DOHH2 (cell line): ENCODE data around the gene SLC38A3.

Experiments
- H3F3A ChIP-seq: fragments of 200-600 bp; sonication (generic), shearing (Covaris generic); 2 replicates; pipeline ENCODE4 v1.6.0; 2016; ENCODE audit warnings: antibody characterized with exemption, mild to moderate bottlenecking; ENCODE audit not compliant: control insufficient read depth, insufficient read depth
- H3K27ac ChIP-seq: fragments of 200-600 bp; sonication (generic); 2 replicates; pipeline ENCODE4 v1.5.1; 2014; ENCODE audit warnings: low read depth, mild to moderate bottlenecking, low read length, moderate library complexity
- H3K27me3 ChIP-seq: fragments of 200-600 bp; sonication (generic); 2 replicates; pipeline ENCODE4 v1.6.1; 2014; ENCODE audit warnings: mild to moderate bottlenecking, low read length, mixed read lengths; ENCODE audit not compliant: control insufficient read depth
- H3K36me3 ChIP-seq: fragments of 200-600 bp; sonication (generic); 2 replicates; pipeline ENCODE4 v1.6.1; 2014; ENCODE audit warnings: mild to moderate bottlenecking, low read length, moderate library complexity, mixed read lengths; ENCODE audit not compliant: control insufficient read depth
- H3K4me1 ChIP-seq: fragments of 200-600 bp; sonication (generic); 2 replicates; pipeline ENCODE4 v1.6.1; 2014; ENCODE audit warnings: mild to moderate bottlenecking, low read length, mixed read lengths; ENCODE audit not compliant: control insufficient read depth
- H3K4me2 ChIP-seq: fragments of 200-600 bp; sonication (generic); 2 replicates; pipeline ENCODE4 v1.6.0; 2014; ENCODE audit warnings: mild to moderate bottlenecking, low read length, moderate library complexity
- H3K4me3 ChIP-seq: fragments of 200-600 bp; sonication (generic); 2 replicates; pipeline ENCODE4 v1.5.1; 2014; ENCODE audit warnings: mild to moderate bottlenecking, low read length, mixed read lengths
- H3K79me2 ChIP-seq: fragments of 200-600 bp; sonication (generic); 2 replicates; pipeline ENCODE4 v1.6.1; 2014; ENCODE audit warnings: mild to moderate bottlenecking, low read length, mixed read lengths; ENCODE audit not compliant: control insufficient read depth
- H3K9me2 ChIP-seq: fragments of 200-600 bp; sonication (generic); replicated peaks from 2 replicates; pipeline ENCODE4 v1.6.1; 2014; ENCODE audit warnings: mild to moderate bottlenecking, low read length, mixed read lengths; ENCODE audit not compliant: control insufficient read depth
- H3K9me3 ChIP-seq: fragments of 200-600 bp; sonication (generic); 2 replicates; pipeline ENCODE4 v1.6.1; 2014; ENCODE audit warnings: antibody characterized with exemption, low read length, mixed read lengths; ENCODE audit not compliant: control insufficient read depth, insufficient read depth
- H4K20me1 ChIP-seq: fragments of 200-600 bp; sonication (generic); 2 replicates; pipeline ENCODE4 v1.6.0; 2014; ENCODE audit warnings: low read depth, mild to moderate bottlenecking, antibody characterized with exemption, low read length, moderate library complexity; ENCODE audit not compliant: control insufficient read depth, insufficient read depth
- EZH2phosphoT487 ChIP-seq: fragments of 200-600 bp; sonication (generic); IDR thresholded peaks from 2 replicates; pipeline ENCODE4 v1.6.1; 2017; ENCODE audit warnings: borderline replicate concordance, mild to moderate bottlenecking, antibody characterized with exemption, low read length, moderate library complexity, mixed read lengths
- TF ChIP-seq, protein P1 (sequence below): fragments of 200-600 bp; sonication (generic); IDR thresholded peaks from one replicate; pipeline ENCODE4 v1.5.1; 2014; ENCODE audit warnings: antibody characterized with exemption, mild to moderate bottlenecking, low read depth, low read length; ENCODE audit not compliant: poor library complexity, severe bottlenecking

SLC38A3 gene

DNA sequence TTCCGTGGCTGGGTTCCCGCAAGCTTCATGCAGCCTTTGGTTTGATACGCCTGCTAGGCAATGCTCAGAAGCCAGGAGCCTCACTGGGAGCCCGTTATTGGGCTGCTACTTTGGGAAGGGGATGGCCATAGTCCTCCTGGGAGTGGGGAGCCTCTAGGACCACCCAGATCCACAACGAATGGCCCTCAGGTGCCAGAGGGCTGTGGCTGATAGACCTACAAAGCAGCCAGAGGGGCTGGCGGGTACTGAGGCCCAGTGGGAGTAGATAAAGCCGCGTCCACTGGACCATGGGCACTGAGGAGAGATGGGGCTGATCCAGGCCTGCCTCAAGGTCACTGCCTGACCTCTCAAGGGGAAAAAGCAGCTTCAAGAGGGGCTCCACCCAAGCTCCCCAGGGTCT is 12.9 kb upstream of the SLC38A3 start:
- no peaks in the 10 kb centered on the region for H3K36me3 ChIP-seq
- no peak for TF ChIP-seq EZH2phosphoT487
- TF ChIP-seq, protein P1, sequence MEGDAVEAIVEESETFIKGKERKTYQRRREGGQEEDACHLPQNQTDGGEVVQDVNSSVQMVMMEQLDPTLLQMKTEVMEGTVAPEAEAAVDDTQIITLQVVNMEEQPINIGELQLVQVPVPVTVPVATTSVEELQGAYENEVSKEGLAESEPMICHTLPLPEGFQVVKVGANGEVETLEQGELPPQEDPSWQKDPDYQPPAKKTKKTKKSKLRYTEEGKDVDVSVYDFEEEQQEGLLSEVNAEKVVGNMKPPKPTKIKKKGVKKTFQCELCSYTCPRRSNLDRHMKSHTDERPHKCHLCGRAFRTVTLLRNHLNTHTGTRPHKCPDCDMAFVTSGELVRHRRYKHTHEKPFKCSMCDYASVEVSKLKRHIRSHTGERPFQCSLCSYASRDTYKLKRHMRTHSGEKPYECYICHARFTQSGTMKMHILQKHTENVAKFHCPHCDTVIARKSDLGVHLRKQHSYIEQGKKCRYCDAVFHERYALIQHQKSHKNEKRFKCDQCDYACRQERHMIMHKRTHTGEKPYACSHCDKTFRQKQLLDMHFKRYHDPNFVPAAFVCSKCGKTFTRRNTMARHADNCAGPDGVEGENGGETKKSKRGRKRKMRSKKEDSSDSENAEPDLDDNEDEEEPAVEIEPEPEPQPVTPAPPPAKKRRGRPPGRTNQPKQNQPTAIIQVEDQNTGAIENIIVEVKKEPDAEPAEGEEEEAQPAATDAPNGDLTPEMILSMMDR, result no peak
- peaks cover 18% of the 10 kb centered on the region; the same call in 1 of the 2 replicates for H3K27me3 ChIP-seq
- H3K9me3 ChIP-seq, result no peaks in the 10 kb centered on the region
- no peak overlapping the region for H3K4me2 ChIP-seq
- H4K20me1 ChIP-seq, result no peaks in the 10 kb centered on the region
- peaks cover 14% of the 10 kb centered on the region for H3K4me1 ChIP-seq
- no peaks in the 10 kb centered on the region for H3K79me2 ChIP-seq
- H3K27ac ChIP-seq, result no peak overlapping the region
- H3K4me3 ChIP-seq, result no peak overlapping the region
- no peaks in the 10 kb centered on the region for H3F3A ChIP-seq
- no peaks in the 10 kb centered on the region for H3K9me2 ChIP-seq

GRCh38 chr3:50192689-50193141 is 12.4 kb upstream of the SLC38A3 start:
- H3K36me3 ChIP-seq, result no peaks in the 10 kb centered on the region
- no peaks in the 10 kb centered on the region for H3K79me2 ChIP-seq
- no peak overlapping the region for H3K4me3 ChIP-seq
- H3K27ac ChIP-seq, result no peak overlapping the region
- H3K9me2 ChIP-seq, result no peaks in the 10 kb centered on the region
- TF ChIP-seq, protein P1, result peak; percentile 93
- no peak for TF ChIP-seq EZH2phosphoT487
- H3F3A ChIP-seq, result no peaks in the 10 kb centered on the region
- no peaks in the 10 kb centered on the region for H4K20me1 ChIP-seq
- no peaks in the 10 kb centered on the region for H3K9me3 ChIP-seq
- H3K27me3 ChIP-seq, result peaks cover 18% of the 10 kb centered on the region; the same call in 1 of the 2 replicates
- H3K4me1 ChIP-seq, result peaks cover 14% of the 10 kb centered on the region
- no peak overlapping the region for H3K4me2 ChIP-seq

GRCh38 chr3:50193286-50193685 is 11.8 kb upstream of the SLC38A3 start:
- TF ChIP-seq, protein P1, result no peak
- TF ChIP-seq EZH2phosphoT487, result no peak

GRCh38 chr3:50193746-50194127 is 11.3 kb upstream of the SLC38A3 start:
- Histone ChIP-seq H3K4me1 (peaks cover 14% of the 10 kb centered on the region), H3F3A (no peaks in the 10 kb centered on the region), H3K27me3 (peaks cover 18% of the 10 kb centered on the region; the same call in 1 of the 2 replicates), H3K36me3 (no peaks in the 10 kb centered on the region), H3K79me2 (no peaks in the 10 kb centered on the region), H3K27ac (no peak overlapping the region), H3K4me3 (no peak overlapping the region), H4K20me1 (no peaks in the 10 kb centered on the region), H3K9me3 (no peaks in the 10 kb centered on the region), H3K9me2 (no peaks in the 10 kb centered on the region), H3K4me2 (no peak overlapping the region)
- no peak for TF ChIP-seq EZH2phosphoT487
- TF ChIP-seq, protein P1, result no peak

More at GRCh38 chr3:50193286-50193685, 11.8 kb upstream of the SLC38A3 start:
- Histone ChIP-seq H3K36me3 (no peaks in the 10 kb centered on the region), H4K20me1 (no peaks in the 10 kb centered on the region), H3K4me2 (no peak overlapping the region), H3K27me3 (peaks cover 18% of the 10 kb centered on the region; the same call in 1 of the 2 replicates), H3K79me2 (no peaks in the 10 kb centered on the region), H3K9me3 (no peaks in the 10 kb centered on the region), H3K9me2 (no peaks in the 10 kb centered on the region), H3K4me3 (no peak overlapping the region), H3K4me1 (peaks cover 14% of the 10 kb centered on the region), H3F3A (no peaks in the 10 kb centered on the region), H3K27ac (no peak overlapping the region)
